C4-2B (cell line): ENCODE measurements around the gene ENOX2.

Source experiments
- H3K27ac ChIP-seq: fragments of 450-650 bp; 2 replicates; pipeline ENCODE4 v1.5.1; 2017
- CTCF ChIP-seq: fragments of 450-650 bp; conservative IDR thresholded peaks from 2 replicates; pipeline ENCODE4 v1.5.1; 2017; ENCODE audit warnings: mild to moderate bottlenecking
- ZFX ChIP-seq: fragments of 450-650 bp; IDR thresholded peaks from 2 replicates; pipeline ENCODE4 v1.6.1; 2017

Gene ENOX2

GRCh38 chrX:130676861-130677260, 226.1 kb downstream of the ENOX2 start:
- TF ChIP-seq CTCF: no peak
- no peak for TF ChIP-seq ZFX
- H3K27ac ChIP-seq: no peak overlapping the region

- no peak overlapping the region for H3K27ac ChIP-seq
- TF ChIP-seq ZFX (no peak), CTCF (no peak)
Measured at GRCh38 chrX:130672214-130672613, 230.8 kb downstream of the ENOX2 start.

GRCh38 chrX:130669233-130669632, 233.8 kb downstream of the ENOX2 start:
- TF ChIP-seq ZFX: no peak
- TF ChIP-seq CTCF: no peak
- no peak overlapping the region for H3K27ac ChIP-seq

- TF ChIP-seq ZFX: no peak
- no peak for TF ChIP-seq CTCF
- no peak overlapping the region for H3K27ac ChIP-seq
Measured at GRCh38 chrX:130665263-130665662, 237.7 kb downstream of the ENOX2 start.

- TF ChIP-seq CTCF (no peak), ZFX (no peak)
- H3K27ac ChIP-seq: no peak overlapping the region
Measured at GRCh38 chrX:130658310-130658709, 244.7 kb downstream of the ENOX2 start.

GRCh38 chrX:130654409-130654950, 248.5 kb downstream of the ENOX2 start:
- H3K27ac ChIP-seq: no peak overlapping the region
- no peak for TF ChIP-seq ZFX
- TF ChIP-seq CTCF: no peak

GRCh38 chrX:130652824-130653578, 250.0 kb downstream of the ENOX2 start:
- H3K27ac ChIP-seq: no peak overlapping the region
- TF ChIP-seq ZFX (no peak), CTCF (no peak)
